Heart left ventricle (tissue), 13 donors: ENCODE measurements around the gene CDC42EP4.

Experiments used
- CTCF ChIP-seq, 12 donors: fragments of 200-600 bp; sonication (generic) in 4 of 12; IDR thresholded peaks; one replicate each; pipeline versions ENCODE4 v1.5.0 to v1.8.0; 2018 to 2022; ENCODE audit warnings: antibody characterized with exemption in 12 of 12, mild to moderate bottlenecking in 5 of 12
- POLR2A ChIP-seq, 2 donors: fragments of 450-650 bp; IDR thresholded peaks; one replicate each; pipeline ENCODE4 v1.6.1; 2017; ENCODE audit warnings: antibody characterized with exemption in 2 of 2, mild to moderate bottlenecking in 2 of 2, moderate library complexity in 2 of 2
- donor health status: ischemic (EF 13 %, LVEDD 7.1; RV severe dilation, severe dysfunction).
- donor health status: DM: no; HTN: yes; CAD: no.
- donor health status: DM: no; HTN: no; CAD: no.
- donor health status: ischemic (EF 25% LVEDD 6.9; RV normal size, moderate dysfunction).
- donor health status: ischemic (EF 25% LVEDD 5.7; RV mildly dilated, moderate dysfunction).
- donor health status: ischemic (EF 35%, LVEDD 5.7; RV mildly dilated, moderate dysfunction).
- donor health status: nonischemic (EF 11% LVEDD 7.7; RV severe dilation, severe dysfunction).
- donor health status: DM: yes; HTN: yes; CAD: no.
- donor health status: PGD.
- donor health status: ischemic (EF 29% LVEDD 5.4; RV normal size, mild dysfunction).
- donor health status: nonischemic (EF 23%, LVEDD 6.1; RV moderate dilation, normal function).

GRCh38 chr17:73279704-73280103 lies 32.1 kb downstream of the CDC42EP4 start:
- TF ChIP-seq CTCF (IDR thresholded peaks at IDR 0.05): no peak
- TF ChIP-seq POLR2A (IDR thresholded peaks at IDR 0.05): no peak
